Hematopoietic multipotent progenitor cell treated with erythropoietin and hydrocortisone succinate and interleukin-3 and kit ligand, for 4 days (in vitro differentiated cells): ENCODE results near the gene PHACTR2.
A peak's percentile ranks its signal among the peaks of the same experiment; 100 is the strongest.
"Not testable (repeated sequence)": the region's sequence is repeated elsewhere in the genome, so short reads cannot be mapped to it uniquely, and the experiment has no call there.

Experiments used
- DNase-seq: peaks from one replicate; pipeline ENCODE4 v3.0.0-alpha.2; 2015

PHACTR2 gene

GRCh38 chr6:143817621-143818020 lies 139.9 kb downstream of the PHACTR2 start:
- peak; percentile 64 for DNase-seq

GRCh38 chr6:143821359-143821758 lies 143.6 kb downstream of the PHACTR2 start:
- DNase-seq, result no peak

GRCh38 chr6:143822584-143823024 lies 144.8 kb downstream of the PHACTR2 start:
- no peak for DNase-seq

DNA sequence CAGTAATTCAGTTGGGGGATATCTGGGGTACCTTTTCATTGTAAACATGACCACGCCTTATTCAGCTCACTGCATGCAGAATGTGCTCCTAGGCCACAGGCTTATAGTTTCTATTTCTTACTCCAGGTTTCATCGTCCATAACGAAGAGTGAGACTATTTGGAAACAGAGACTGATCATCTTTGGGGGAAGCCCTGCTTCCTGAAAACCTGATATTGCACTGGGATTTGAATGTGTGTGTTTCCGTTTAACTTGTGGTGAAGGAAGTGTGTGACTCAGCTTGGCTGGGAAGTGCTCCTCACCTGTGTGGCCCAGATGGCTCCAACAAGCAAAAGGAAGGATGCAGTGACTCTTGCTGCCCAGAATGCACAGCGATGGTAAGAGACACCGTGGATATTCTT lies 145.8 kb downstream of the PHACTR2 start:
- DNase-seq, result no peak

DNA sequence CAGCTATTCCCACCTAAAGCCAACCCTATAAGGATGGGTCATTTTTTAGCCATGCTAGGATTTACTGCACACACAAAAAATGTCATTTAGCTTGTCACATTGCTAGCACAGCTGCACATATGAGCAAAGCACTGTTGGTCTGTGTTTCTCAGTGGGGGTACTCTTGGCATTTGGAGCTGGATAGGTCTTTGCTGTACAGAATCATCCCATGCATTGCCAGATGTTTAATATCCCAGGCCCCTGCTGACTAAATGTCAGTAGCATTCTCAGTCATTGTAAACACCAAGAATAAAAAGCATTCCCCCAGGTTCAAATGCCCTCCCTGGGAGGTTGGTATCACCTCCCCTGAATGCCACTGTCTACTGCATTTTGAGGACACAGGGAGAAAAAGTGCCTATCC lies 150.8 kb downstream of the PHACTR2 start:
- DNase-seq, result no peak

DNA sequence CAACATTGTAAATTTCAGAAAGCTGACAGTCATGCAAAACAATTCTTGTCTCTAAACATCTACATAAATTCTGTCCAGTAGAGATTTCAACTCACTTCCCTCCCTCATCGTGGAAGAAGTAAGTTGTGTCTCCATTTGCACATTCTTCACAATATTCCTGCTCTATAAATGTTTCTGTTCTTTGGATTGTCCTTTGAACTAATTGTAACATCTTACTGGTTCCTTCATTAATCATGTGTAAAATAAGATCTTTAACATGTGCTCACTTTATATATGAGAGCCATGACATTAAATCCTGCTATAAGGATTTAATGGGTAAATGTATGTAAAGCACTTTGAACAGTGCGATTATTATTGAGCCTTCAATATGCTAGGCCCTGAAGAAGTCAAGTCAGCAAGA lies 158.4 kb downstream of the PHACTR2 start:
- DNase-seq, result no peak

DNA sequence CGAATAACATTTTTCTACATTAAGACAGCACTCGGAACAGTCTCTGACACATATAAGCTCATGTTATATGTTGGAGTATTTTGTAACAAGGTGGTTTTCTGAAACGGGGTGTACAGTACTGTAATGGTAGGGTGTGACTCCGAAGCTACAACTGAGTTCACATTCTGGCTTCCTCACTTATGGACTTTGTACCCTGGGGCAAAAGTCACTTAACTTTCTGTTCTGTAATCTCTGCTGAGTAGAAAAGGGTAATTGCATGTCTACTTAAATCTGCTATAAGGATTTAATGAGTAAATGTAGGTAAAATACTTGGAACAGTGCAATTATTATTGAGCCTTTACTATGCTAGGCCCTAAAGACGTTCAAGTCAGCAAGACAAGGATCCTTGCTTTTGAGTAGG lies 160.6 kb downstream of the PHACTR2 start:
- DNase-seq, result no peak

DNA sequence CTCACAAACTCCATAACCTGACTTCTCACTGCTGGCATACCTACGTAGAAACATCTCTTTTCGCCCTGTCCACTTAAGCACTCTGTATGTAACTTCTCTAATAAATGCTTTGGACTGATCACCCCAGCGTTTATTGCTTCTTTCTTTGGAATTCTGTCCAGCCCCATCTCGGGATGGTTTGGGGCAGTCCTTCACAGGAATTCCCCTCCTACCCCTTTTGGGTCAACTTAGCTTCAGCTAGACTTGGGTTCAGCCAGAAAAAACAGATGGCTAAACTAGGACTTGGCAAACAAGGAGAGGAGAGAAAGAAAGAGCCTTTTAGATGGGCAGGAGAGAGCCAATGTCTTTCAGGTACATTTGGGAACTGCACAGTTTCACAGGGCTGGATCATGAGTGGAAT lies 161.4 kb downstream of the PHACTR2 start:
- no peak for DNase-seq

DNA sequence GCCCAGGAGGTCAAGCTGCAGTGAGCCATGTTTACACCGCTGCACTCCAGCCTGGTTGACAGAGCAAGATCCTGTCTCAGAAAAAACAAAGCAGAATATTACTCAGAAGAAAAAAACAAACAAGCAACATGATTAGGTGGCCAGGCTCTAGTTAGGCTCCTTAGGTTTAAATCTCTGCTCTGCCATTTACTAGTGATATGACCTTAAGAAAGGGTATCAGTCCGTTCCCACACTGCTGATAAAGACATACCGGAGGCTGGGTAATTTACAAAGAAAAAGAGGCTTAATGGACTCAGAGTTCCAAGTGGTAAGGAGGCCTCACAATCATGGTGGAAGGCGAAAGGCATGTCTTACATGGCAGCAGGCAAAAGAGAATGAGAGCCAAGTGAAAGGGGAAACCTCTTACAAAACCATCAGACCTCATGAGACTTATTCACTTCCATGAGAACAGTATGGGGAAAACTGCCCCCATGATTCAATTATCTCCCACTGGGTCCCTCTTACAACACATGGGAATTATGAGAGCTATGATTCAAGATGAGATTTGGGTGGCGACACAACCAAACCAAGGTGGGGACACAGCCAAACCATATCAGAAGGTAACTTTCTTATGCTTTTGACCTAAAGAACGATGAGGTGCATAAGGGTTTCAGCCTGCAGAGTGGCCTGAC lies 163.0 kb downstream of the PHACTR2 start:
- DNase-seq, result no peak

- no peak for DNase-seq
These were observed 164.7 kb downstream of the PHACTR2 start for GRCh38 chr6:143842461-143842901.

DNA sequence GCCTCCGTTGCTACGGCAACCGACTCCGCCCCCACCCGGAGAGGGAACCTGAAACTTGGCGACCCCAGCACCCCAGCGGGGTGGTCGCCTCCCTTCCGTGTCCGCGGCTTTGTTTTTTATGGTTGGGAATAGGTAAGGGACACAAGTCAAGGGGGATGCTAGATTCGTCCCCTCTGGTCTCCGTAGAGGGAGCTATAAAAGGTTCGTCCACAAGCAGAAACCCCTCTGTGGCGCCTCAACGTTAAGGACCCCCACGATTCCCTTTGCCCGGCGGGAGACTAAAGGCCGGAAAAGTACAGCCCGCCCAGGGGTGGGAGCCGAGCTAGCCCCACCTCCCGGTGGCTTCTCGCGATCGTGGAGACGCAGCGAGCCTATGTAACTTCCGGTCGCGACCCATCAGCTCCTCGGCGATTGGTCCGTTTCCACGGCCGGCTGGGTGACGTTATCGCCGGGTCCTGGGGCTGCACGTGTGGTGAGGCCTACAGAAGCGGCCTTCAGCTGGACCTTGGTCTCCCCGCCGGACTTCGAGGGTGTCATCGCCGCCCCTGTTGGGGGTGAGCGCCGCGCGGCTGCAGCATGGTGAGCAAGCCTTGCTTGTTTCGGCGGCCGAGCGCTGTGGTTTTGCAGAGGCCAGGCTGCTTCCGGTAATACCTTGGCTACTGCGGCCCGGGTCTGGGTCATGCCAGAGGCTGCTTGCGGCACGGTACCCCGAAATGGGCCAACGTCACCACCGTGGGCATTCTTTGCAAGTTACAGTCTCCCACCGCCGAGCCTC lies 165.3 kb downstream of the PHACTR2 start, which contains the start of gene LTV1:
TSS of gene LTV1 (plus strand) at position 437 of the 775 bp plus-strand sequence. CDS start at position 577, 140 bp downstream.
- DNase-seq, result peak; percentile 99

GRCh38 chr6:143843677-143843999 lies 165.9 kb downstream of the PHACTR2 start:
- peak; percentile 64 for DNase-seq

DNA sequence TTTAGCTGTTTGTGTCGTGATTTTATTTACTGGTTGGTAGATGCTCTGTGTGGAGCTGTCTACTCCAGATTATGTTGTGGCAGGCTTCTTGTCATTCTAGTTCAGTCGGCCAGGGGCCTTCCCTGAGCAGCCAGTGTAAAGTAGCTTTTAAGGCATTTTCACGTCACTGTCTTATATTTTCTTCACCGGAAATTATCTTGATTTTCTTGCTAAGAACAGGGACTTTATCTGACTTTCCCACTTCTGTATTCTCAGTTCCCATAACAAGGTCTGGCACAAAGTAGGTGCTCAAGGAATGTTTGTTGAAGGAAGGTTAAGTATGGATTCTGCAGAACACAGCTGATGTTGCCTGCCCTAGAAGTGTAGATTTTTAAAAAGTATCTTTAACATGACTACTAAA lies 166.2 kb downstream of the PHACTR2 start:
- DNase-seq, result no peak

DNA sequence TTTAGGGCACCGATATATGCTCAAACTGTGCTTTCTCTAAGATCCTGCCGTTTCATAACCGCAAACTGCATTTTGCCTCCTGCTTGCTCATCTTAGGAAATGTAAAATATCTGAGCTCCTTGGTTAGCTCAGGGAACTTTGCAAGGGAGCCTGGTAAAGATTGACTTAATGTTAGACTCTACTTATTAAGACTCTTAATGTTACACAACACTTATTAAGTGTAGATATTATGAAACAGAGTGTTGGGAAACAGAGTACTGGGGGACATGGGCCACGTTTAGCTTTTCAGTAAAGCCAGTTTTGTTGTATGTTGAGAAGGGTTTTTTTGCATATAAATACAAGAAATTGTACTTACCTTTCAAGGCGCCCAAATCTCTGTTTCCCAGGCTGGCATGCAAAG lies 167.3 kb downstream of the PHACTR2 start:
- DNase-seq, result peak; percentile 40

- DNase-seq, result not testable (repeated sequence)
These were observed 173.9 kb downstream of the PHACTR2 start for GRCh38 chr6:143851706-143852105.

GRCh38 chr6:143855057-143855456 lies 177.3 kb downstream of the PHACTR2 start:
- not testable (repeated sequence) for DNase-seq

DNA sequence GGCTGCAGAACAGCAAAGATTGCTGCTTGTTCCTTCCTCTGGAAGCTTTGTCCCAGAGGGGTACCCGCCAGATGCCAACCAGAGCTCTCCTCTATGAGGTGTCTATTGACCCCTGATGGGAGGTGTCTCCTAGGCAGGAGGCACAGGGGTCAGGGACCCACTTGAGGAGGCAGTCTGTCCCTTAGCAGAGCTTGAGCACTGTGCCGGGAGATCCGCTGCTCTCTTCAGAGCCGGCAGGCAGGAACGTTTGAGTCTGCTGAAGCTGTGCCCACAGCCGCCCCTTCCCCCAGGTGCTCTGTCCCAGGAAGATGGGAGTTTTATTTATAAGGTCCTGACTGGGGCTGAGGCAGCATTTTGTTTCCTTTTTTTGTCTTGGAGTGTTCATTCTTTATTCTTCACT lies 179.0 kb downstream of the PHACTR2 start:
- DNase-seq, result not testable (repeated sequence)

DNA sequence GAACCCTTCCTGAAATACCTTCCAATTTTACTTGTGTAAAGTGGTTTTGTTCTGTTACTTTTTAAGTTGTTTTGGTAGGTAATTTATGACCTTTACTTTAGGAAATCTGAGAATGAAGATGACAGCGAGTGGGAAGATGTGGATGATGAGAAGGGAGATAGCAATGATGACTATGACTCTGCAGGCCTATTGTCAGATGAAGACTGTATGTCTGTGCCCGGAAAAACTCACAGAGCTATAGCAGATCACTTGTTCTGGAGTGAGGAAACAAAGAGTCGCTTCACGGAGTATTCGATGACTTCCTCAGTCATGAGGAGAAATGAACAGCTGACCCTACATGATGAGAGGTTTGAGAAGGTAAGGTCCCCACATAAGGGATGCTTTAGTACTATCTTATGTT lies 179.9 kb downstream of the PHACTR2 start:
- DNase-seq, result no peak

DNA sequence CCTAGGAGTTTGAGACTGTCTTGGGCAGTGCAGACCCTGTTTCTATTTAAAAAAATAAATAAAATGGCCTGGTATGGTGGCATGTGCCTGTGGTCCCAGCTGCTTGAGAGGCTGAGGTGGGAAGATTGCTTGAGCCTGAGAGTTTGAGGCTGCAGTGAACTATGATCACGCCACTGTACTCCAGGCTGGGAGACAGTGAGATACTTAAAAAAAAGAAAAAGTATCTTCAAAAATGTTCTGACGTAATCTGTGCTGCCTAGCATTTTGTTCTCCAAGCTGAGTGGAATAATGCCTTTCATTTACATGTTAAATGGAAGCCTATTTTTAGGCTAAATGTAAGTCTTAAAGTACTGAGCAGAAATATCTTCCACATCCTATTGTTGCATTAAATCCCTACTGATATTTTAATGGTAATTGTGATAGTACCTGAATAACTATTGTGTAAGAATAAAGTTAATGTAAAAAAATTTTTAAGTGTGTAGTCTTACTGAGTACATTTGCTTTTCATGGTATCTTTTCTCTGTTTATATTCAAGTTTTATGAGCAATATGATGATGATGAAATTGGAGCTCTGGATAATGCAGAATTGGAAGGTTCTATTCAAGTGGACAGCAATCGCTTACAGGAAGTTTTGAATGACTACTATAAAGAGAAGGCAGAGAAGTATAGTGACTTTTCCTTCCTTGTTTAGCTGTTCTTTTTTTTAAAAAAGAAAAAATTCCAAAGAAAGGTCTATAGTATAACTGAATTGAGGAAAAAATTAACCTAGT lies 182.3 kb downstream of the PHACTR2 start:
- no peak for DNase-seq

GRCh38 chr6:143863771-143864170 lies 186.0 kb downstream of the PHACTR2 start:
- DNase-seq, result no peak

DNA sequence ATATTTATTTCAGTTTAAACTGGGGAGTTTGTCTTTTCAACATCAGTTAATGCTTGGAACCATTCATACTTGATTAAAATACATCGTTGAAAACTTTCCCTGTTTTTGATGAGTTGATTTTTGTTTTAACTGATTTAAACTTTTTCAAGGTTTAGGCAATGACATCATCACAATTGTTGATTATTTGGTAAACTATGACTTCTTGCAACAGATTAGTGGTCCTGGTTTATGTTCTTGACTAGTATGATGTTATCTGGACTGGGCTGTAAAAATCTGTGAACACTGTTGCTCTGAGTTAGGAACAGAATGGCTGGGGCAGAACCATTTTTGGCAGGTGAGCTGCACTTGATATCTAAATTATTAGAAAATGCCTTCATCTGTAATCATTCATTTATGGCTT lies 186.5 kb downstream of the PHACTR2 start, which contains the start of gene ZC2HC1B:
TSS of gene ZC2HC1B (plus strand) at position 241 of the 400 bp plus-strand sequence. CDS start at position 307, 66 bp downstream.
- no peak for DNase-seq

GRCh38 chr6:143867236-143867635 lies 189.5 kb downstream of the PHACTR2 start:
- no peak for DNase-seq

- DNase-seq, result not testable (repeated sequence)
These were observed 191.0 kb downstream of the PHACTR2 start for GRCh38 chr6:143868808-143869207.
